AG09319 (cell line): ENCODE measurements around the gene SEC16A.
A peak's percentile ranks its signal among the peaks of the same experiment; 100 is the strongest.

Source experiments
- DNase-seq: peaks from one replicate; pipeline ENCODE4 v3.0.0-alpha.2; 2010; ENCODE audit warnings: low read depth; ENCODE audit errors: extremely low read depth
- CTCF ChIP-seq: IDR thresholded peaks from 2 replicates; pipeline ENCODE4 v1.5.1; 2011; ENCODE audit warnings: low read depth, mild to moderate bottlenecking, inconsistent platforms, low read length, moderate library complexity

The SEC16A gene

GRCh38 chr9:136437839-136438547 is 44.8 kb downstream of the SEC16A start:
- no peak for DNase-seq
- no peak for TF ChIP-seq CTCF

- DNase-seq, result peak; percentile 20
- TF ChIP-seq CTCF, result no peak
Measured at GRCh38 chr9:136437430-136437829, 45.4 kb downstream of the SEC16A start.

- DNase-seq, result no peak
- TF ChIP-seq CTCF, result no peak
Measured at GRCh38 chr9:136436055-136436634, 46.7 kb downstream of the SEC16A start.

GRCh38 chr9:136434580-136435169 is 48.2 kb downstream of the SEC16A start:
- DNase-seq, result no peak
- no peak for TF ChIP-seq CTCF

- TF ChIP-seq CTCF, result no peak
Measured at GRCh38 chr9:136433849-136434579, 48.8 kb downstream of the SEC16A start.

GRCh38 chr9:136433043-136433715 is 49.7 kb downstream of the SEC16A start:
- no peak for TF ChIP-seq CTCF
- no peak for DNase-seq

More at GRCh38 chr9:136433849-136434579, 48.8 kb downstream of the SEC16A start:
- DNase-seq, result no peak
